HG03460 (cell line): ENCODE data around the gene GNA14.
"Not testable (repeated sequence)": the region's sequence is repeated elsewhere in the genome, so short reads cannot be mapped to it uniquely, and the experiment has no call there.

Source experiments
- ATAC-seq: cut with Tn5 transposase; IDR thresholded peaks from one replicate; pipeline ENCODE4 v1.9.1; 2021; ENCODE audit not compliant: unreplicated experiment

GNA14 gene

DNA sequence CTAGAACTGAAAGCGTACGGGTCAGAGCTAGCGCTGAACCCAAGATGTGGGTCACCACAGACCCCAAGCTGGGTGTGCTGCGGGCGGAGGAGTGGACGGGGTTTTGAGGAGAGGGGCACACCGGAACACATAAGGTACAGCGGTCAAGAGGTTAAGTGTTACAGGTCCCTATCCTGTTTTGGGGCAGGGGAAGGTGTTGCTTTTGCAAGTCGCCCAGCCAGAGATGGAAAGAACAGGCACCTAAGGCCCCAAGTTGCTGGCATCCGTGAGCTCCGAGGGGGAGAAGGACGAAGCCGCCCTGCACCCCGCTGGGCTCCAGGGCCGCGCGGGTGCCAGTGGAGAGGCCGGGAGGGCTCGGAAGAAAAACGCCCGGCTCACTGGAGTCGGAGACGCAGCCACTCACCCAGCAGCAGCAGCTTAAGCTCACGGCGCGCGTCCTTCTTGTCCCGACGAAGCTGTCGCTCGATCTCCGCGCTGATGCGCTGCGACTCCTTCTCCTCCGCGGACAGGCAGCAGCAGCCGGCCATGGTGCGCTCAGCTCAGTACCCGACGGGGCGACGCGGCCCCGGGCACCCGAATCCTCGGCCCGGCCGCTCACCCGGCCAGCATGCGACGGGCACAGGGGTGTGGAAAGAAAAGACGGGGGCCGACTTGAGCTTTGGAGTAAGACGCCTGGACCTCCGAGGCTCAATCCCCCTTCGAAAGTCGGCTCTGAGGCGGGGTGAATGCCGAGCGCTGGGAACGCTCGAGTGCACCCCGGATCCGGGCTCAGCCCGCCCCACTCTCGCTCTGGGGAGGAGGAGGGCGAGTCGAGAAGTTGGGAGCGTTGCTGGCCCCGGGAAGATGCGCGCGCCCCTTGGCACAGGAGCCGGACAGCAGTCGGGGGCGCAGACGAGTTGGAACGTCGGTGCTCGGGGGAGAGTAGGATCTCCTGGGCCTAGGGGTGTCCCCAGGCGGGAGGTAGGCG, 572 bp downstream of the GNA14 start:
- no peak for ATAC-seq

- no peak for ATAC-seq
These were observed 4.3 kb downstream of the GNA14 start for GRCh38 chr9:77643871-77644270.

- no peak for ATAC-seq
These were observed 7.2 kb downstream of the GNA14 start for GRCh38 chr9:77640741-77641580.

DNA sequence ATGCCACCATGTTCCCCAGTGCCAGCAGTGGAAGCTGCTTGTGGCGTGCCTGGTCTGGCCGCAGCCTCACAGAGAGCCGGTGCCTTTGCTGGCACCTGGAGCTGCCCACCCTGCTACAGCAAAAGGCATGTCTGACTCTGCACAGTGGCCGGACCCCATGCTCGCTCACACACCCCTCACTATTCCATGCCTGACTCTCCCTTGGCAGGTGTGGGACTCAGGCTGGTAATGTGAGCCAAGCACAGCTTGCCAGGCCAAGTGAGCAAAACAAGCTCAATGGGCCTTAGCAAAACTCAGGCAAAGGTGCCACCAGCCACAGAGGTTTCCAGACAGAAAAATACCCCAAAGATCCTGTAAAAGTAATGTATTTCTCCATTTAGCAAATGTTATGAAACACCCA, 15.5 kb downstream of the GNA14 start:
- no peak for ATAC-seq

DNA sequence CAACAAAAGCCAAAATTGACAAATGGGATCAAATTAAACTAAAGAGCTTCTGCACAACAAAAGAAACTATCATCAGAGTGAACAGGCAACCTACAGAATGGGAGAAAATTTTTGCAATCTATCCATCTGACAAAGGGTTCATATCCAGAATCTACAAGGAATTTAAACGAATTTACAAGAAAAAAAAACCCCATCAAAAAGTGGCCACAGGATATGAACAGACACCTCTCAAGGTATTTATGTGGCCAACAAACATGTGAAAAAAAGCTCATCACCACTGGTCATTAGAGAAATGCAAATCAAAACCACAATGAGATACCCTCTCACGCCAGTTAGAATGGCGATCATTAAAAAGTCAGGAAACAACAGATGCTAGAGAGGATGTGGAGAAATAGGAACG, 19.3 kb downstream of the GNA14 start:
- not testable (repeated sequence) for ATAC-seq

- no peak for ATAC-seq
These were observed 31.9 kb downstream of the GNA14 start for GRCh38 chr9:77616191-77616590.

DNA sequence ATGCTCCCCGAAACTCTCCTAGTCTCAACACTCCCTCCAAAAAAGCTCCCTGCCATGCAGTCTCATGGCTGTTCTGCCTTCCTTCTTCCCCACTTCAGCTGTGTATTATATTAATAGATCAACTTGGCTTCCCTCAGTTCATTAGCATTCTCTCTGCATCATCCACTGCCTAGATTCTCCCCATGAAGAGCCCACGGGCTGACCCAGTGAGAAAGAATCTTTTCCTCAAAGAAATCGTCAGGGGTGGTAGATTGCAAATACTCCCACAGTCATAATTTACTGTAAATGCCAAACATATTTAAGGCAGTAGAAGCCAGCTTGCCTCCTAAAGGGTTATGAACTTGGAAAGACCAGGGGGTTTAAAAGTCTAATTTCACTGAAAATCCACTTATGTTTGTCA, 33.5 kb downstream of the GNA14 start:
- ATAC-seq, result no peak

GRCh38 chr9:77606526-77606925, 41.6 kb downstream of the GNA14 start:
- ATAC-seq, result no peak

DNA sequence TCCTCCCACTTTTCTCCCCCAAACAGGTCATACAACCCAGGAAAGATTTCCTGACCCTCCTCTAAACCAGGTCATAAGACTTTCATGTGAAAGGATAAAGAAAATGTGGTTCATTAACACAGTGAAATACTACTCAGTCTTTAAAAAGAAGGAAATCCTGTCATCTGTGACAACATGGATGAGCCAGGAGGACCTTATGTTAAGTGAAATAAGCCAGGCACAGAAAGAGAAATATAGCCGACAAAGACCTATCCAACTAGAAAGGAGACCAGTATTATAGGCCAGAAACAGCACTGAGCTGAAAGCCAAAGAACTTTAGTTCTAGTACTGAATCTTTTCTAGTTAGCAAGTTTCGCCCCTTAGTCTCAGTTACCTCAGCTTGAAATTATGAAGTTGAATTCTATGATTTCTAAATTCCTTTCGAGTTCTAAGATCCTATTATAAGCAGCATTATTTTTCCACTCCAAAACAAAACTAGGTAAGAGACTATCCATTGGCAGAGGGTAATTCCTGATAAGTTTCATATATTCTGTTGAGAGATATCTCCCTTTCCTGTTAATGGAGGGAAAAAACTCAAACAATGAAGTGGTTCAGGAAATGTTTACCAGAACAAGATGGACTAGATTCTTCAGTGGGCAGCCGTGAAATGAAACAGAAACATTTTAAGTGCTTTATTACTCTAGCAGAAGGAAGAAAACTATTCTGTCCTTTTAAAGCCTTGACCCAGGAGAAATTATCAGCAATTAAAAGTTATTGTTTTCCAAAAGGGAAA, 42.5 kb downstream of the GNA14 start:
- ATAC-seq, result no peak

DNA sequence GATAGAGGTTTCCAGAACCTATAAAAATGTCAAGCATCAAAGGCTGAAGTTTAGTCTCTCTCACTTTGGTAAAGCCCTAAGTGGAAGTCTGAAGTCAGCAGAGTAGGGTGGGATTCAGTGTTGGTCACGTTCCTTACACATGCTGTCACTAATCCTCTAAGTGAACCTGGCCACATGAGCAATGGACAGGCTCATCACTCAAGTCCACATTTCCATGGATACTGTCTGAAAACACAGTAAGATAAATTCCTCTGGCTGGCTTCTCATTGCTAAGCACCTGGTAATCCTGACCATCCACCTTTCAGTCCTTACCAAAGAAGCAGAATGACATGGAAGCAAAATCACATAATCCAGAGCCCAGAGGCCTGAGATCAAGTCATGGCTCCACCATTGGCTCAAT, 43.8 kb downstream of the GNA14 start:
- no peak for ATAC-seq

DNA sequence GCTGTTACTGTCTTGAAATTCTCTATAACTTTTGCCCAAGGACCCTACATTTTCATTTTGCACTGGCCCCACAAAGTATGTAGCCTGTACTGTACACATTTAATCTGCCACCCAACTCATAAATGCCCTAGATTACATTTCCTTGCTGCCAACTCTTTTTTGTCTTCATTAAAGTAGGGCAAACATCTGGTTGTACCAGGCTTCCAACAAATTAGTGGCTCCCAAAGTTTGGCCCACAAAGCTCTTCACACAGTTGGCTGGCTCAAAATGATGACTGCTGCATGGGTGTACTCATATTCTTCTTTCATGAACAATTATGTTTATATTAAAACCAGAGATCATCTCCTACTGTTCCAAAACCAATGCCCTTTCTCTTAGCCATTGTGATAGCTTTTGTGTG, 45.3 kb downstream of the GNA14 start:
- ATAC-seq, result no peak

DNA sequence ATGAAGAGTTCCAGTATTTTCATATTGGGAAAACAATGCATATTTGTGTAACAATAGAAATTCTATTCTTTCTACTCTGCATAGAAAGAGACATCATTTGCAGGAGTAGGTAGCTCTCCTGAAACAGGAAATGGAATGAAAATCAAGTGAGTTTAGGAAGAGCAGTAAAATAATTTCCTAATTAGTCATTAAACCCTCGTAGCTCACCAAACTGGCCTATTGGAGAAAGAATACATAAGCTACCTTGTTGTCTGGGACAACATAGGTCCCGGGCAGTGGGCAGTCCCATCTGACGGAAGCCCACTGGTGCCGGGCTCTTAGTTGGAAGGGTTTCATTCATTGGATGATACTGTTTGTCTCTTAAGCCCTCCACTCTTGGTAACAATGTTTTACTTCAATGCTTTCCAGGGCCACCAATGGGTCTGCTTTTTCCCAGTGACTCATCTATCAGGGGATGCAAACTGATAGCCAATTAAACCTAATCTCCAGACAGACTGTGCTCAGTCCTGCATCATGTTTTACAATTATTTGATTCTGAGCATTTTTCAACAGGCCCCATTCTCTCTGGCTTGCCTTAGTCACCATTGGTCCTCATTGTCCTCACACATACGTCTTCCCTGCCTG, 46.5 kb downstream of the GNA14 start:
- no peak for ATAC-seq

GRCh38 chr9:77600810-77601209, 47.3 kb downstream of the GNA14 start:
- no peak for ATAC-seq

DNA sequence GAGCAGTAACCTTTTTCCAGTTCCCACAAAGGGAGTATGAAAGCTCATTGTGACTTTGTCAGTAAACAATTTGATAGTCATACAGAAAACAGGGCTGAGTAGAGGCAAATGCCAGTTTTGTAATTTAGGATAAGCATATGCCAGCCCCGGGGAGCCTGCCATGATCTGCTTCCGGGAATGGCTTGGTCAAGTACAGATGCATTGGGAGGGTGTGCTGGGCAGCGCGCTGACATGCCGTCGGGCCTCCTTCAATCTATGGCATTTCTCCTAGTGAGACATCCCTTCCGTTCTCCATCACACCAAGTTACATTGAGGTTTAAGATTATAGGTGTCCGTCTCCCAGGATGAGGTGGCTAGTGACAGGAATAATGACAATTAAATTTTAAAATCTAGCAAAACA, 48.6 kb downstream of the GNA14 start:
- ATAC-seq, result no peak

- ATAC-seq, result no peak
These were observed 49.1 kb downstream of the GNA14 start for GRCh38 chr9:77598991-77599390.

DNA sequence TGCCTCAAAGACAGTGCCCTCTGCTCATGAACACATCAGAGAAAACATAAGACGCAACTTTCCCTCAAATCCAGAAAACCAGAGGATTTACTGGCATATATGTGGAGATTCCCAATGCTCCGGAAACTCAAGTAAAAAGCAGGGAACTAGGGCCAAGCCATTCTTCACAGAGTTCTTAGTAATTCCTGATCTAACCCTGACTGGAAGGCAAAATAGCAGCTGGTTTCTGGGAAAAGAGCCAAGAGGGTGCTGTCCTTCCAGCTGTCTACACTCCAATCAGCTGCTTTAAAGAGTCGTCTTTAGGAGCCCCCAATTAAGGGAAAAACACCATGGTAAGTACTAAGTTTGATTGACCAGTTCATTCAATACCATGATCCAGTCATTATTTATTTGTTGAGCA, 49.6 kb downstream of the GNA14 start:
- no peak for ATAC-seq

GRCh38 chr9:77597057-77597456, 51.1 kb downstream of the GNA14 start:
- no peak for ATAC-seq

DNA sequence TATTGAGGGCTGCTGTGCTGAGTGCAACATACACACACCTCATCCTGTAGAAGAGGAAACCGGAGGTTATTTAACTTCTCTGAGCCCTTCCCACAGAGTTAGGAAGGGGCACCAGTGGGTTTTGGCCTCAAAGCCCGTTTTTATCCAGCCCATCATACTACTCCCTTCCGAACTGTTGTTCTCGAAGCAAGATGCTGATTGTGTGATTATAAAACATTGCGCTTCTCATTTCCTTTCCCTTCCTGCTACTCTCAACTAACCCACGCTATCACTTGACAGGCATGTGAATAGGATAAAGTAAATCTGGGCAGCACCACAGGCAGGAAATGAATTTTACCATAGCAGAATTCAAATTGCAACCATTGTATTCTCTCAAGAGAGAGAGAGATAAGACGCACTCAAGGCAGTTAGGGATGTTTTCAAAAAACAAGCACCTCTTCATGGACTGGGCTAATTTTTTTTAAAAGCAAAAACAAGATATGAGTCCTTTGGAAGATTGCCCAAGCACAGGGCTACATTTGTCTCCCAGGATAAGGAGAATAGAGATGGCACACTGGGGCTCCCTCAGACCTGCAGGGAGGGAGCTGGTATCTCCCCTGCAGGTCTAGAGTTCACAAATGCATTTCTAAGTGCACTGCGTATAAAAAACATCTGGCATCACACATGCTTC, 52.6 kb downstream of the GNA14 start:
- ATAC-seq, result no peak

DNA sequence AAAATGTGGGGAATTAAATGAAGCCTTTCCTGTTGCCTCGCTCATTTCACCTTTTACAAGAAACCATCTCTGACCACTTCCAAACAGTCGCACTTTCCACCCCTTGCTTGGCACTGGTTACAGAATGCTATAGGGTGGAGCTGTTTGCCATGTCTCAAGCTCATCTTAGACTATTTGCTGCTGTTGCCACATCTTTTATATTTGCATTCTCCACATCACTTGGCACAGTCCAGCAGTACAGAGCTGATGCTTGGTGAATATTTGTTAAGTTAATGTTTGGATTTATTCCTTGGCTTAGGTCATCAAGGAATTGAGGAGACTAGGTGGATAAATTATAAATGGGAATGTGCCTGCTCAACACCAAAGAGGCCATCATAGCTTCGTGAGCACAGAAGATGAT, 53.2 kb downstream of the GNA14 start:
- no peak for ATAC-seq

GRCh38 chr9:77593528-77593927, 54.6 kb downstream of the GNA14 start:
- no peak for ATAC-seq
